Left kidney (tissue), 8 donors: ENCODE data around the gene CEP20. TPM values are rescaled to one million over a fixed set of nuclear protein-coding genes. Genes with fewer than 3 reads are reported as not detected.
"Not testable (repeated sequence)": the region's sequence is repeated elsewhere in the genome, so short reads cannot be mapped to it uniquely, and the experiment has no call there.

ENCODE experiments used
- DNase-seq: peaks from one replicate; pipeline ENCODE4 v3.0.0-alpha.2; 2013
- long read RNA-seq, 8 donors: transcript quantifications; one replicate each; lab custom pipeline, GENCODE V29; 2026
- polyA plus RNA-seq: library from polyadenylated mRNA; unstranded; fragments of 120-200 nt; gene quantifications from one replicate; pipeline ENCODE4 v1.2.1, GENCODE V29; 2013; ENCODE audit not compliant: insufficient read length

The CEP20 gene
- 47.0 TPM for polyA plus RNA-seq
- long read RNA-seq, donor 1, transcript FOPNL-201 (5 exons, 2,275 nt) = major isoform, 18 of 24 reads
- long read RNA-seq, donor 1, partial matches to known transcripts = 0 of 24 reads
- long read RNA-seq, donor 1, other reads (novel, unspliced or antisense) = 0 of 24 reads
- long read RNA-seq, donor 2, transcript FOPNL-201 (5 exons, 2,275 nt) = major isoform, 20 of 22 reads
- long read RNA-seq, donor 2, partial matches to known transcripts = 0 of 22 reads
- long read RNA-seq, donor 2, other reads (novel, unspliced or antisense) = 0 of 22 reads
- long read RNA-seq, donor 3, transcript FOPNL-201 (5 exons, 2,275 nt) = major isoform, 16 of 17 reads
- long read RNA-seq, donor 3, partial matches to known transcripts = 0 of 17 reads
- long read RNA-seq, donor 3, other reads (novel, unspliced or antisense) = 0 of 17 reads
- long read RNA-seq, donor 4 = 0 reads
- long read RNA-seq, donor 5, transcript FOPNL-201 (5 exons, 2,275 nt) = major isoform, 27 of 55 reads
- long read RNA-seq, donor 5, partial matches to known transcripts = 23 of 55 reads
- long read RNA-seq, donor 5, other reads (novel, unspliced or antisense) = 0 of 55 reads
- long read RNA-seq, donor 6, transcript FOPNL-201 (5 exons, 2,275 nt) = major isoform, 17 of 18 reads
- long read RNA-seq, donor 6, partial matches to known transcripts = 0 of 18 reads
- long read RNA-seq, donor 6, other reads (novel, unspliced or antisense) = 0 of 18 reads
- long read RNA-seq, donor 7, transcript FOPNL-201 (5 exons, 2,275 nt) = major isoform, 38 of 42 reads
- long read RNA-seq, donor 7, partial matches to known transcripts = 0 of 42 reads
- long read RNA-seq, donor 7, other reads (novel, unspliced or antisense) = 0 of 42 reads
- long read RNA-seq, donor 8, transcript FOPNL-201 (5 exons, 2,275 nt) = major isoform, 13 of 14 reads
- long read RNA-seq, donor 8, partial matches to known transcripts = 0 of 14 reads
- long read RNA-seq, donor 8, other reads (novel, unspliced or antisense) = 0 of 14 reads

DNA sequence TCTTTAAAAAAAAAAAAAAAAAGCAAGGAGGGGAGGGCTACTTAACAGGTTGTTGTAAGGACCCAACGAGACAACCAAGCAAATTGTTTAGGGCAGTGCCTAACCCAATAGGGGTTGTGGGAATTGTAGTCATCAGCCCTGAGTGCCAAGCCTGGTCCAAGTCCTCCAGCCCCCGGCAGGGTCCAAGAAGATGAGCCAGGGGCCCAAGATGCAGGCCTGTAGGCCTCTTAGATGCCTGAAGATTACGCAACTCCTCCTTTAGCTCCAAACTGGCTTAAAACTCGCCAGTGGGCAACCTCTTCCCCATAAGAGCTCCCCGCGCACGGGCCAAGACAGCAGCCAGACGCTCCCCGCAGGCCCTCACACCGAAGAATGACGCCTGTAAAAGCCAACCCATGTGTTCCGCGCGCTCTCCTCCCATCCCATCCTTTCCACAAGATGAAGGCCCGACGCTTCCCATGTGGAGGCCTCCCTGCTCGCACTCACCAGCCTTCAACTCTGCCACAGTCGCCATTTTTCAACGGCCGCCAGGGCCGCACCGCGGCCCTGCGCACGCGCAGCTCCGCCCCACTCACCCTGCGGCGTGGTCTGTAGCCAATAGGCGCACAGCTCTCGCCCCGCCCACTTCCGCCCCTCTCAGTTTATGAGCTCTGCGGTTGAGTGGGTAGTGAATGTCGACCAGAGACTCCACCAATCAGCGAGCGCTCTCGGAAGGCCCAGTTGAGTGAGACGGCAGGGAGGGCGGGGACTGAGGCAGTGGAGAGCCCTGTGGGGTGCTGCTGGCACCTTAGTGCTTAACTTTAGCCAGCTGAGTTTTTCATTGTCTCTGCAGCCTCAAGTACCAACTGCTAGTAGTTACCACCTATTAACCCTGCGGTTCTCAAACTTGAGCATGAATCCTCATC lies at the start of gene CEP20:
Gene CEP20, minus strand, starts transcription at position 532 of the 905 bp plus-strand sequence. Its CDS starts 18 bp downstream, at position 514.
- peak; percentile 99 for DNase-seq

DNA sequence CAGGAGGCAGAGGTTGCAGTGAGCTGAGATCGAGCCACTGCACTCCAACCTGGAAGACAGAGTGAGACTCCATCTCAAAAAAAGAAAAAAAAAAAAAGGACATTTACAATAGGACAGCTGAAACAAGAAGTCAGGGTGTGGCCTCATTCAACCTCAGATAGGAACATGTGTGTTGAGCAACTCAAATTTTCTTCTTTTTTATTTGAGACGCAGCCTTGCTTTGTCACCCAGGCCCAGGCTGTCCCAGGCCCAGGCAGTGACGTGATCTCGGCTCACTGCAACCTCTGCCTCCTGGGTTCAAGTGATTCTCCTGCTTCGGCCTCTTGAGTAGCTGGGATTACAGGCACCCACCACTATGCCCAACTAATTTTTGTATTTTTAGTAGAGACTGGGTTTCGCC lies 48.4 kb upstream of the CEP20 start:
- not testable (repeated sequence) for DNase-seq

GRCh38 chr16:15934991-15935390 lies 46.6 kb upstream of the CEP20 start:
- no peak for DNase-seq

DNA sequence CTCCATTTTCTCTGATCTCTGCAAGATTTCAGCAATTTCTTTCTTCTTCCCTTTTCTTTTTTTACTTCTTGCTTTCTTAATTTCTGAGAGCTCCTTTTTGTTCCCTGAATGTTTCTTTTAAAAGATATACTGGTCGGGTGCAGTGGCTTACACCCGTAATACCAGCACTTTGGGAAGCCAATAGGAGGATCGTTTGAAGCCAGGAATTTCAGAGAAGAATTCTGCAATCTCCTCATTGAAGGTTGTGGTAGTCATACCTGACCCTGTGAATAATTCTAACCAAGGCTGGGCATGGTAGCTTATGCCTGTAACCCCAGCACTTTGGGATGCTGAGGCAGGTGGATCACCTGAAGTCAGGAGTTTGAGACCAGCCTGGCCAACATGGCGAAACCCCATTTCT lies 45.4 kb upstream of the CEP20 start:
- DNase-seq = no peak

DNA sequence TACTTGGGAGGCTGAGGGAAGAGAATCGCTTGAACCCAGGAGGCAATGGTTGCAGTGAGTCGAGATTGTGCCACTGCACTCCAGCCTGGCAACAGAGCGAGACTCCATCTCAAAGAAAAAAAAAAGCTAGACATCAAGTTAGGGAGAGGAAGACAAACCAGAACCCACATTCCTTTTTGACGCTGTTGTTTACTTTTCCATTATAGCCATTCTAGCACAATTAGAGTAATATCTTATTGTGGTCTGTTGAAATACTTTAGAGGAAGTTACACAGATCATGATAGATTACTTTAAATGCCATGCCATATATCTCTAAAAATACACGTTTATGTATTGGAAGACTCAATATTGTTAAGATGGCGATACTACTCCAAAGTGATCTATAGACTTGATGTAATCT lies 44.5 kb upstream of the CEP20 start:
- no peak for DNase-seq

DNA sequence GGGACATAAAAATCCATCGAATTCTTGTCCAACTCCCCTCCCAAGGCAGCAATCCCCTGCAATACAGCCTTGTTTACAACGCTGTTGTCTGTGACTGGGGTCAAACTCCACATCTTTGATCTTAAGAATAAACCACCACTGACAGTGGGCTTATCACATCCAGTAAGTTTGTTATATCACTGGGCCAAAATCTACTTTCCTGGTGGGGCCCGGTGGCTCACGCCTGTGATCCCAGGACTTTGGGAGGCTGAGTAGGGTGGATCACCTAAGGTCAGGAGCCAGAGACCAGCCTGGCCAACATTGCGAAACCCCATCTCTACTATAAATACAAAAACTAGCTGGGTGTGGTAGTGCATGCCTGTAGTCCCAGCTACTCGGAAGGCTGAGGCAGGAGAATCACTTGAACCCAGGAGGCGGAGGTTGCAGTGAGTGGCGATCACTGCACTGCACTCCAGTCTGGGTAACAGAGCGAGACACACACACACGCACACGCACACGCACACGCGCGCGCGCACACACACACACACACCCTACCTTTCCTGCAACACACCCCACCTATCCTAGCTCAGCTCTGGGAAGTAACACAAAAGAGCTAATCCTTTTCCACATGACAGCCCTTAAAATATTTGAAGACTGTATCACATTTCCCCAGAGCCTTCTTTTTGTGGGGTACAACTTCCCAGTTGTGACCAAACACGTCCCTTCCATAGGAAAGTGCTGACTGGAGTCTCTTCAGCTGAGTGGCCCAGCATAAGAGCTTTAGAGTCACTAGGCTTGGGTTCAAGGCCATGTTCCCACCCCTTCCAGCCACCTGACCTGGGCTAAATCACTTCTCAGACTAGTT lies 40.1 kb upstream of the CEP20 start:
- DNase-seq = no peak

- DNase-seq = no peak
Measured at GRCh38 chr16:15925631-15926030, 37.2 kb upstream of the CEP20 start.

DNA sequence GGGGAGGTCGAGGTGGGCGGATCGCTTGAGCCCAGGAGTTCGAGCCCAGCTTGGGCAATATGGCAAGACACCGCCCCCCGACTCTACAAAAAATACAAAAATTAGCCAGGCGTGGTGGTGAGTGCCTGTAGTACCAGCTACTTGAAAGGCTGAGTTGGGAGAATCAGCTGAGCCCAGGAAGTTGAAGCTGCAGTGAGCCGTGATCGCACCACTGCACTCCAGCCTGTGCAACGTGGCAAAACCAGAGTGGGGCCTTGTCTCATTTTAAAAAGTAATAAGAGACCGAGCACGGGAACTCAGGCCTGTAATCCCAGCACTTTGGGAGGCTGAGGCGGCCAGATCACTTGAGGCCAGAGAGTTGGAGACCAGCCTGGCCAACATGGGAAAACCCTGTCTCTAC lies 36.6 kb upstream of the CEP20 start:
- no peak for DNase-seq

DNA sequence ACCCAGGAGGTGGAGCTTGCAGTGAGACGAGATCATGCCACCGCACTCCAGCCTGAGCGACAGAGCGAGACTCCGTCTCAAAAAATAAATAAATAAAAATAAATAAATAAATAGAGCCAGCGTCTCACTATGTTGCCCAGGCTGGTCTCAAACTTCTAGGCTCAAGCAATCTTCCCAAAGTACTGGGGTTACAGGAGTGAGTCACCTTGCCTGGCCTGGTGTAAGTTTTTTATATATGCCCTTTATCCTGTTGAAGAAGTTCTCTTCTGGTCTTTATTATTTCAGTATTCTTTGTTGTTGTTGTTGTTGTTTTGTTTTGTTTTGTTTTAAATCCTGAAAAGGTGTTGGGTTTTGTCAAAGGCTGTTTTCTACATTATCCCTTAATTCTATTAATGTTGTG lies 30.9 kb upstream of the CEP20 start:
- DNase-seq = no peak

DNA sequence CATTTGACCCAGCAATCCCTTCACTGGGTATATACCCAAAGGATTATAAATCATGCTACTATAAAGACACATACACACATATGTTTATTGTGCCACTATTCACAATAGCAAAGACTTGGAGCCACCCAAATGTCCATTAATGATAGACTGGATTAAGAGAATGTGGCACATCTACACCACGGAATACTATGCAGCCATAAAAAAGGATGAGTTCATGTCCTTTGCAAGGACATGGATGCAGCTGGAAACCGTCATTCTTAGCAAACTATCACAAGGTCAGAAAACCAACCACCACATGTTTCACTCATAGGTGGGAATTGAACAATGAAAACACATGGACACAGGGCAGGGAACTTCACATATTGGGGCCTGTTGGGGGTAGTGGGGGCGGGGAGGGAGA lies 29.9 kb upstream of the CEP20 start:
- DNase-seq = not testable (repeated sequence)

DNA sequence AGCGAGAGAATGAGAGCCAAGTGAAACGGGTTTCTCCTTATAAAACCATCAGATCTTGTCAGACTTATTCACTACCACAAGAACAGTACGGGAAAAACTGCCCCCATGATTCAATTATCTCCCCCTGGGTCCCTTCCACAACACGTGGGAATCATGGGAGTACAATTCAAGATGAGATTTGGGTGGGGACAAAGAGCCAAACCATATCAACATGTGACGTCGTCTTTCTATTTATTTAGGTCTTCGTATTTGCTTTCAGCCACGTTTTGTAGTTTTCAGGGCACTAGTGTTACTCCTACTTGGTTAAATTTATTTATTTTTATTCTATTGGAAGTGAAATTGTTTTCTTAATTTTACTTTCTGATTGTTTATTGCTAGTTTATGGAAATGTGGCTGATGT lies 27.9 kb upstream of the CEP20 start:
- no peak for DNase-seq

- DNase-seq = no peak
Measured at GRCh38 chr16:15915555-15916081, 27.2 kb upstream of the CEP20 start.

- no peak for DNase-seq
Measured at GRCh38 chr16:15913046-15913698, 24.8 kb upstream of the CEP20 start.

DNA sequence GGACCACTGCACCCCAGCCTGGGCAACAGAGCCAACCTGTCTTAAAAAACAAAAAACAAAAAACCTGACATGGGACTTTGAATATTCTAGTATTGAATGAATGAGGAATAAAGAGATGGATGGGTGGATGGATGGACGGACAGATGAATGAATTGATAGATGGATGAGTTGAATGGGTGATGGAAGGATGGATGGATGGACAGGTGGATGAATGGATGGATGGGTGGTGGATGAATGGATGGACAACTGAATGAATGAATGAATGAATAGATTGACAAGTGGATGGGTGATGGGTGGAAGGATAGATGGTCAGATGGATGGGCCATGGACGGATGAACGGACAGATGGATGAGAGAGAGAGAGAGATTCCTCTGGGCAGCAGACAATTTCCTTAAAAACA lies 22.8 kb upstream of the CEP20 start:
- no peak for DNase-seq

DNA sequence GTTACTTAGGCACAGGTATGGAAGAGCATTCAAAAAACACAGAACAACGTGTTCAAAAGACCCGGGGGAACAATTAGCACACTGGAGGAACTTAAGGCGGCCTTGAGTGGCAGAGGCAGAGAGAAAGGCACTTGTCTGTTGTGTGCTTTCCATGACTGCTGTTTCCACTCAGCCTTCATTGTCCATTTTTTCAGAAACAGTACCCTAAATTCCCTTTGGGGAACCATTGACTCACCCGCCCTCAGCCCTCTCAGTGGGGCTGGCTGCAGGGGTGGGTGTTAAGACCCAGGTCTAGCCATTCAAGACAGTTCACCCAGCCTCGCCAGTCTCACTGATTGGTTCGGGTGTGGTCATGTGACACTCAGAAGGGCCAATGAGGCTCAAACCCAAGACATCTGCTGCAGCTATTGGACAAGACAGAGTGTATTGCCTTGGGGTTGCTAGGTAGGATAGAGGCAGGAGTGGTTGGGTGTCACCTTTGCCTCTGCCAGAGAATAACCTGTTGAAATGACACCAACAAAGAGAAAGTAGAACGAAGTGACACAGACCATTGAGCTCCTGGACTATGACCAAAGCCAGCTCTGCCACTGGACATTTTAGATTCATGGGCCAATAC lies 19.6 kb upstream of the CEP20 start:
- no peak for DNase-seq

GRCh38 chr16:15906439-15906838 lies 18.0 kb upstream of the CEP20 start:
- no peak for DNase-seq

DNA sequence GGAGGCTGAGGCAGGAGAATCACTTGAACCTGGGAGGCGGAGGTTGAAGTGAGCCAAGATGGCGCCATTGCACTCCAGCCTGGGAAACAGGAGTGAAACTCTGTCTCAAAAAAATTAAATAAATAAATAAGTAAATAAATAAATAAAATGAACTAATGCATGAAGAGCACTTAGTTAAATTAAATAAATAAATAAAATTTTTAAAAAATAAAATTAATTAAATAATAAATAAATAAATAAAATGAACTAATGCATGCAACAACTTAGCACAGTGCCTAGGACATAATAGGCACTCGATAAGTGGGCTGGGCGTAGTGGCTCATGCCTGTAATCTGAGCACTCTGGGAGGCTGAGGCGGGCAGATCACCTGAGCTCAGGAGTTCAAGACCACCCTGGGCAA lies 15.6 kb upstream of the CEP20 start:
- DNase-seq = no peak

DNA sequence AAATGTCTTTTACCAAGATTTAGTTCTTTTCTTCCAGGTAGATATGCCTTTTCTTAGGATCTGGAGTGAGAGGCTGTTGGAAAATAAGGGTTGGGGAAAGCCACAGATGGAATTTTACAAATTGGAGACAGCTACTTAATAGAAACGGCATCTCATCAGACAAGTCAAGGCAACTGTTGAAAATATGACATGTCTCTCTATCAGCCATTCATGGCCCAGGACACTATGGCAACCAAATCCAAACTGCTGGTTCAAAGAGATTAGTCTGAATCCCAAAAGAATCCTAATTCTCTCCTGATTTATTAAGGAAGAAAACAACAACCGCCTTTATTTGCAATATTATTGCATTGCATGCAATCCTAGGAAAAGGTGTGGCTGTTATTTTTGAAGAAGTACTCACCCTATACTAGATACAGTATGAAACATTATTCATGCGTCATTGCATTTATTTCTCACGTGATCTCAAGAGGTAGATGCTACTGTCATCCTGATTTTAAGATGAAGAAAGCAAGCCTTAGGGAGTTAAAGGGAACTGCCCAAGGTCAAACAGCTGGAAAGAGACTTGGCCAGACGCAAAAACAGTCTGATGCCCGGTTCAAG lies 12.6 kb upstream of the CEP20 start:
- no peak for DNase-seq

- no peak for DNase-seq
Measured at GRCh38 chr16:15900357-15900756, 12.0 kb upstream of the CEP20 start.
